Fibroblast of lung (primary cell): ENCODE data around the gene IGLON5.

Source experiments
- EZH2 ChIP-seq: IDR thresholded peaks from 2 replicates; pipeline ENCODE4 v1.5.1; 2012; ENCODE audit warnings: low read length, control low read depth, mild to moderate bottlenecking; ENCODE audit errors: missing control alignments
- TF ChIP-seq, protein P1 (sequence below), 2 donors: IDR thresholded peaks in 1 of 2; conservative IDR thresholded peaks in 1 of 2; 1 replicate in 1 of 2; 2 replicates in 1 of 2; pipeline ENCODE4 v1.5.1; 2011 to 2012; ENCODE audit warnings: low read length in 2 of 2, control low read depth in 1 of 2, inconsistent platforms in 1 of 2, low read depth in 1 of 2, mild to moderate bottlenecking in 1 of 2

DNA sequence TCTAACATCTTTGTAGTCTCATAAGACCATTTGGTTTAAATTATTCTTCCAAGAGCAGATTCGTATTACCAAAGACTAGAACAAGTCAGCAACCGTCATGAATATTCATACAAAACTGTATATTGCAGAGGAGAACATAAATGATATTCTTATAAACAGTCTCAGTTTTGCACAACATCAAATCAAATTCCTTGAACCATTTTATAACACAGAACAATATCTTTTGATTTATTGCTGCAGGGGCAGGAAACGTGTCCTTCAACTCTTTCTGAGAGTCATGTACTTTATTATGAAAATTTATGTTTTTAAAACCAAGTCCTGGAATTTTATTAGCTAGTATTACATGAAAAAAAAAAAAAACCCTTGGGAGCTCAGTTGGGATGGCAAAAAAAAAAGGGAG, 34.3 kb upstream of the IGLON5 start:
- TF ChIP-seq, protein P1, sequence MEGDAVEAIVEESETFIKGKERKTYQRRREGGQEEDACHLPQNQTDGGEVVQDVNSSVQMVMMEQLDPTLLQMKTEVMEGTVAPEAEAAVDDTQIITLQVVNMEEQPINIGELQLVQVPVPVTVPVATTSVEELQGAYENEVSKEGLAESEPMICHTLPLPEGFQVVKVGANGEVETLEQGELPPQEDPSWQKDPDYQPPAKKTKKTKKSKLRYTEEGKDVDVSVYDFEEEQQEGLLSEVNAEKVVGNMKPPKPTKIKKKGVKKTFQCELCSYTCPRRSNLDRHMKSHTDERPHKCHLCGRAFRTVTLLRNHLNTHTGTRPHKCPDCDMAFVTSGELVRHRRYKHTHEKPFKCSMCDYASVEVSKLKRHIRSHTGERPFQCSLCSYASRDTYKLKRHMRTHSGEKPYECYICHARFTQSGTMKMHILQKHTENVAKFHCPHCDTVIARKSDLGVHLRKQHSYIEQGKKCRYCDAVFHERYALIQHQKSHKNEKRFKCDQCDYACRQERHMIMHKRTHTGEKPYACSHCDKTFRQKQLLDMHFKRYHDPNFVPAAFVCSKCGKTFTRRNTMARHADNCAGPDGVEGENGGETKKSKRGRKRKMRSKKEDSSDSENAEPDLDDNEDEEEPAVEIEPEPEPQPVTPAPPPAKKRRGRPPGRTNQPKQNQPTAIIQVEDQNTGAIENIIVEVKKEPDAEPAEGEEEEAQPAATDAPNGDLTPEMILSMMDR (conservative IDR thresholded peaks at IDR 0.05 in 1 of 2, IDR thresholded peaks at IDR 0.05 in 1 of 2; ENCODE audit: low read depth in 1 of 2, low read length in 2 of 2), result no peak
- TF ChIP-seq EZH2, result no peak
